Thoracic aorta (tissue), 2 donors: Measurements from ENCODE around the gene CEP112. TPM values are rescaled to one million over a fixed set of nuclear protein-coding genes. Genes with fewer than 3 reads are reported as not detected.

ENCODE experiments used
- ATAC-seq: fragments of 150-250 bp; one replicate; pipeline ENCODE4 v1.8.0; 2017; ENCODE audit warnings: low read depth; ENCODE audit not compliant: insufficient number of reproducible peaks, low FRiP score
- DNase-seq: peaks from one replicate; pipeline ENCODE4 v3.0.0-alpha.2; 2020; ENCODE audit warnings: low spot score
- H3K27ac ChIP-seq, 2 donors: fragments of 200-600 bp; sonication (generic); 1 replicate in 1 of 2; 2 replicates in 1 of 2; pipeline ENCODE4 v1.5.1; 2016; ENCODE audit warnings: mild to moderate bottlenecking in 2 of 2, moderate library complexity in 2 of 2
- H3K27me3 ChIP-seq: fragments of 200-600 bp; sonication (generic); replicated peaks from 2 replicates; pipeline ENCODE4 v1.6.0; 2016; ENCODE audit warnings: mild to moderate bottlenecking; ENCODE audit not compliant: insufficient read depth
- H3K36me3 ChIP-seq: fragments of 200-600 bp; sonication (generic); one replicate; pipeline ENCODE4 v1.5.1; 2016
- H3K4me1 ChIP-seq, 2 donors: fragments of 200-600 bp; sonication (generic); 1 replicate in 1 of 2; 2 replicates in 1 of 2; pipeline versions ENCODE4 v1.5.1 to v1.6.0; 2016; ENCODE audit warnings: low read depth in 2 of 2, mild to moderate bottlenecking in 1 of 2; ENCODE audit not compliant: control insufficient read depth in 1 of 2
- H3K4me3 ChIP-seq: fragments of 200-600 bp; sonication (generic); 2 replicates; pipeline ENCODE4 v1.5.1; 2016; ENCODE audit warnings: mild to moderate bottlenecking
- H3K9me3 ChIP-seq: fragments of 200-600 bp; sonication (generic); 2 replicates; pipeline ENCODE4 v1.5.1; 2016
- total RNA-seq, 2 donors: library from RNA; depleted of rRNA; stranded (reverse); fragments of >200 nt; gene quantifications; one replicate each; pipeline versions ENCODE4 v1.1.0 to v1.2.3, GENCODE V29; 2016
- TF ChIP-seq, protein P1 (sequence below): fragments of 200-600 bp; sonication (generic); IDR thresholded peaks from one replicate; pipeline ENCODE4 v1.5.1; 2019; ENCODE audit warnings: antibody characterized with exemption

CEP112 gene
- total RNA-seq, 2 donors from 2014 or later: 13.4 to 19.0 TPM

DNA sequence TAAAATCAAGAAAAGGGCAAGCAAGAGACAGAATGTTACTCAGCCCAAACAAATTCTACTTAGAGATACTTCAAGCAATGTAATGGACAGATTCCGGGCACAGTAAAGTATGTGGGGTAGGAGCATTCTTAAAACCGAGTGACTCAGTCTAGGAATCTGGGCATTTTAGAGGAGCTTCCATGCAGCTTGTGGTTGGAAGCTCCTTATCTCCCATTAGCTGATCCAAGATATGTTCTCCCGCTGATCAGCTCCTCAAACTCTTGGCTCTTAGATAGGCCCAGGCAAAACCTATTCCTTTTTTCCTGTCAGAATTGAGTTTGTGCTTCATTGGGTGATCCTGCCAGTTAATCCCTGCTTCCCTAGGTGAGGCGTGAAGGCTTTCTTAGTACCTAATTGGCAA is 303.3 kb downstream of the CEP112 start:
- TF ChIP-seq, protein P1, sequence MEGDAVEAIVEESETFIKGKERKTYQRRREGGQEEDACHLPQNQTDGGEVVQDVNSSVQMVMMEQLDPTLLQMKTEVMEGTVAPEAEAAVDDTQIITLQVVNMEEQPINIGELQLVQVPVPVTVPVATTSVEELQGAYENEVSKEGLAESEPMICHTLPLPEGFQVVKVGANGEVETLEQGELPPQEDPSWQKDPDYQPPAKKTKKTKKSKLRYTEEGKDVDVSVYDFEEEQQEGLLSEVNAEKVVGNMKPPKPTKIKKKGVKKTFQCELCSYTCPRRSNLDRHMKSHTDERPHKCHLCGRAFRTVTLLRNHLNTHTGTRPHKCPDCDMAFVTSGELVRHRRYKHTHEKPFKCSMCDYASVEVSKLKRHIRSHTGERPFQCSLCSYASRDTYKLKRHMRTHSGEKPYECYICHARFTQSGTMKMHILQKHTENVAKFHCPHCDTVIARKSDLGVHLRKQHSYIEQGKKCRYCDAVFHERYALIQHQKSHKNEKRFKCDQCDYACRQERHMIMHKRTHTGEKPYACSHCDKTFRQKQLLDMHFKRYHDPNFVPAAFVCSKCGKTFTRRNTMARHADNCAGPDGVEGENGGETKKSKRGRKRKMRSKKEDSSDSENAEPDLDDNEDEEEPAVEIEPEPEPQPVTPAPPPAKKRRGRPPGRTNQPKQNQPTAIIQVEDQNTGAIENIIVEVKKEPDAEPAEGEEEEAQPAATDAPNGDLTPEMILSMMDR: no peak
- ATAC-seq: no peak

DNA sequence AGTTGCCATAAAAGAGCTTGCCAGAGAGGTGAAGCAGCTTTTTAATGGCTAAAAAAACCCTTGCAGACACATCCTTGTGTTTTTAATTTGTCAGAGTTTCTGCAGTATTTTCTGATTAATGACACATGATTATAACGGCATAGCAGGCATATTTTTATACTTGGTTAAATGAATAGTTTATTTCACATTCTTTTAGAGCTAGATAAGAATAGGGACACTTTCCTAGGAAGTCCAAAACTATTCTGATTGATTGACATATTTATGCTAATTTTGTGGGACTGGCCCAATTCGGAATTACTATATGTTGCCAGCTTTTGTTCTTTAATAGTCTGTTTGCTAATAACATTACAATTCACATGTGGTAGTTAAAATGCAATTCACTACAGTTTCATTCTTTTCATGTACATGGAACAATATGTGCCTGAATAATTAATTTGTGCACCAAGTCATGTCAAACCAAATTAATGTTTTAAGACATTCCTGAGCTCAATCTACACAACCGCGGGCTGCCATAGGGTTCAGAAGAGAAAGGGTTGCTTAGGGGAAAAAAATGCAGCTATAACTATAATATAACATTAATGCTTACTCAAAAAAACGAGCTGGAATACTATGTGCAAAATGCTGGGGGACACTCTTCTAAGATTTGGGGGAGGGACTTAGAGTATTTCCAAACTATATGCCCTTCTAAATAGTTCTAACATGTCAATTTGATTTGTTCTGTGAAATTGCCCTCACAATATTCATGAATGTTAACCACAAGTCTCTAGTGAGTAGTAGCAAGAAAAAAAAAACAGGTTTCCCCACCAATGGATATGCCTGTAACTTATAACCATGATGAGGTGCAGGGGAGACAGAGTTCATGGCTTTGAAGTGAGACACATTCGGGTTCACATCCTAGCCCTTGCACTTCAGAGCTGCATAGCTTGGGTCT is 305.4 kb downstream of the CEP112 start:
- no peak for DNase-seq
- H3K4me3 ChIP-seq: no peak overlapping the region
- H3K9me3 ChIP-seq: no peaks in the 10 kb centered on the region
- H3K27me3 ChIP-seq: no peaks in the 10 kb centered on the region
- no peaks in the 10 kb centered on the region for H3K4me1 ChIP-seq
- TF ChIP-seq, protein P1: no peak
- no peak for ATAC-seq
- H3K27ac ChIP-seq: no peak overlapping the region
- H3K36me3 ChIP-seq: no peaks in the 10 kb centered on the region

More for the DNA sequence above, 303.3 kb downstream of the CEP112 start:
- no peak overlapping the region for H3K27ac ChIP-seq
- H3K4me1 ChIP-seq: no peaks in the 10 kb centered on the region
- no peaks in the 10 kb centered on the region for H3K36me3 ChIP-seq
- H3K27me3 ChIP-seq: no peaks in the 10 kb centered on the region
- H3K4me3 ChIP-seq: no peak overlapping the region
- no peak for DNase-seq
- no peaks in the 10 kb centered on the region for H3K9me3 ChIP-seq

DNA sequence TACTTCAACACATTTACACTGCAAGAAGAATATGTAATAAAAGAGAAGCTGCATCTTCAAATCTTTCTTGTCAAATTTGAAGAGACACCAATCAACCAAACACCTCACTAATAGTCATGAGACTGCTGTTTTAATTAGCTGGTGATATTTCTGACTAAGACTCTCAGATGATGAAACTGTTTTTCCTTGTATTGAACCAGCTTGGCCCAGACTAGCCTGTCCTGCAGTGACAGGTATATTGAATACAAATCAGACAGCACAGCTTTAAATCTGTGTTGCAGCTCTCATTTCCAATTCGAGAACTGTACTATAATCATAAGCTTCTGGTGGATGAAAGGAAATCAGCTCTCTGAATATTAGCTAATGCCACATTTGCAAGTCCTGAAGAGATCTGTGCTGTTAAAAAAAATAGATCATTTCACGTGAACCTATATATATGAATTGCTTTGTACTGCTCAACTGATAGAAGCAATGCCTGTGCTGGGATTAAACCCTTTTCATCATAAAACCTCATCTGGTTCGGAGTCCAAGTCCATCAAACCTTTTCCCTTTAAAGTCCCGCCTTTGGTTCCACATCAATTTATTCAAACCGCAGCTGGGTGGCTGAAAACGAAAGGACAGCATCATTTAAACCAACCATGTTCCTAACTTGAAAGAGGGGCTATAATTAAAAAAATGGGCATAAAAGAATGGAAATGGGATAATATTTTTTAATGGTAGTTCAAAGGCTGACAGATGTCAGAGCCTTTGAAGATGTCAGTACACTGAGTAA is 306.2 kb downstream of the CEP112 start:
- Histone ChIP-seq H3K4me1 (no peaks in the 10 kb centered on the region), H3K4me3 (no peak overlapping the region), H3K9me3 (no peaks in the 10 kb centered on the region), H3K27ac (no peak overlapping the region), H3K36me3 (no peaks in the 10 kb centered on the region), H3K27me3 (no peaks in the 10 kb centered on the region)
- ATAC-seq: no peak
- TF ChIP-seq, protein P1: no peak
- no peak for DNase-seq

DNA sequence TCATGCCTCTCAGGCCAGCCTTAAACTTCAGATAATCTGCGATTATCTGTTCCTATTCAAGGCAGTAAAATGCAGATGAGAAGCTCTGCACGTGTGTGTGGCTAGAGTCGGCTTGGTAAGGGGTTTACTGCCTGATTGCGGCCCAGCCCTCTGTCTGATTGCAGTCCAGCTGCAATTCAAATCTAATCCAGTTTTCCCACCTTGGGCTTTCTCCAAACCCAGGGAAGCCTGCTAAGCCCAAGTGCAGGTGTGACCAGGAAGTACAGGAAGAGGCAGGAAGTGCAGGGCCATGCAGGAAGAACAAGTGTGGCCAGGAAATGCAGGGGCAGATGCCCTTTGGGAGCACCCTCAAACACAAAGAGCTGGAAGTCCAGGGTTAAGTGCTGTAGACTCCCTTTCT is 314.9 kb downstream of the CEP112 start:
- Histone ChIP-seq H3K27me3 (no peaks in the 10 kb centered on the region), H3K4me1 (no peaks in the 10 kb centered on the region), H3K36me3 (no peaks in the 10 kb centered on the region), H3K27ac (no peak overlapping the region), H3K4me3 (no peak overlapping the region), H3K9me3 (no peaks in the 10 kb centered on the region)
- ATAC-seq (no peak), DNase-seq (no peak)
- TF ChIP-seq, protein P1: no peak

DNA sequence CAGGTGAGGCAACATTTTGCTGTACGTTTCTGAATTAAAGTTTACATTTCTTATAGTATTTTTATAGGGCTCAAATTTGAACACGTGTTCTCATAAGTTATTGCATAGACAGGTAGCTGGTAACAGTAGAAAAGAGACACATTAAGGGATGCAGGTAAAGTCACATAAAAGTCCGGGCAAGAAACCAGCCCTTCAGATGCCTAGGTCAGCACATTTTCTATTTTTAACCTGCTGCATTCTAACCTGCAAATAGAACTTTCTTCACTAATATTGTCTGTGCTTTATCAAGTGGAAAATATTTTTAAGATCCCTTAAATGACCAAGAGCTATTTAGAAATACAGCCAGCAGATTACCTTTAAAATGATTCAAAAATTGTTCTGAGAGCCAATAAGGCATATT is 323.1 kb downstream of the CEP112 start:
- Histone ChIP-seq H3K4me3 (no peak overlapping the region), H3K4me1 (no peaks in the 10 kb centered on the region), H3K36me3 (no peaks in the 10 kb centered on the region), H3K9me3 (no peaks in the 10 kb centered on the region), H3K27ac (no peak overlapping the region), H3K27me3 (no peaks in the 10 kb centered on the region)
- DNase-seq (no peak), ATAC-seq (no peak)
- TF ChIP-seq, protein P1: no peak
